Fibroblast of villous mesenchyme (primary cell): Measurements from ENCODE around the gene SMARCC2. TPM values are rescaled to one million over a fixed set of nuclear protein-coding genes. Genes with fewer than 3 reads are reported as not detected.
"Not testable (repeated sequence)": the region's sequence is repeated elsewhere in the genome, so short reads cannot be mapped to it uniquely, and the experiment has no call there.

ENCODE experiments used
- DNase-seq: peaks from one replicate; pipeline ENCODE4 v3.0.0-alpha.2; 2010; ENCODE audit warnings: low read depth
- H3K4me3 ChIP-seq: 2 replicates; pipeline ENCODE4 v1.5.1; 2011; ENCODE audit warnings: low read depth, mild to moderate bottlenecking, low read length
- CTCF ChIP-seq: IDR thresholded peaks from 2 replicates; pipeline ENCODE4 v1.5.1; 2012; ENCODE audit warnings: low read depth, mild to moderate bottlenecking, low read length; ENCODE audit not compliant: insufficient read depth
- total RNA-seq: library from RNA; depleted of rRNA; stranded (reverse); fragments of >200 nt; gene quantifications from 2 replicates; pipeline ENCODE4 v1.2.3, GENCODE V29; 2012

SMARCC2 gene
- total RNA-seq, 1 donor = 67.8 TPM

- H3K4me3 ChIP-seq = peak within 1 kb of the TSS; percentile 100
- peak; percentile 98 for DNase-seq
- no peak for TF ChIP-seq CTCF
These were observed 31.0 kb downstream of the SMARCC2 start, which contains the start of gene MYL6 for GRCh38 chr12:56158029-56158925. MYL6 (plus strand) TSS chr12:56158359; CDS start chr12:56158402, 43 bp downstream.

GRCh38 chr12:56157201-56158028 is 31.9 kb downstream of the SMARCC2 start:
- peak; percentile 89 for DNase-seq
- TF ChIP-seq CTCF = peak; percentile 74
- peak overlapping the region; percentile 100 for H3K4me3 ChIP-seq

- H3K4me3 ChIP-seq = peak overlapping the region; percentile 100
- DNase-seq = not testable (repeated sequence)
These were observed 32.7 kb downstream of the SMARCC2 start for GRCh38 chr12:56156464-56157200.

DNA sequence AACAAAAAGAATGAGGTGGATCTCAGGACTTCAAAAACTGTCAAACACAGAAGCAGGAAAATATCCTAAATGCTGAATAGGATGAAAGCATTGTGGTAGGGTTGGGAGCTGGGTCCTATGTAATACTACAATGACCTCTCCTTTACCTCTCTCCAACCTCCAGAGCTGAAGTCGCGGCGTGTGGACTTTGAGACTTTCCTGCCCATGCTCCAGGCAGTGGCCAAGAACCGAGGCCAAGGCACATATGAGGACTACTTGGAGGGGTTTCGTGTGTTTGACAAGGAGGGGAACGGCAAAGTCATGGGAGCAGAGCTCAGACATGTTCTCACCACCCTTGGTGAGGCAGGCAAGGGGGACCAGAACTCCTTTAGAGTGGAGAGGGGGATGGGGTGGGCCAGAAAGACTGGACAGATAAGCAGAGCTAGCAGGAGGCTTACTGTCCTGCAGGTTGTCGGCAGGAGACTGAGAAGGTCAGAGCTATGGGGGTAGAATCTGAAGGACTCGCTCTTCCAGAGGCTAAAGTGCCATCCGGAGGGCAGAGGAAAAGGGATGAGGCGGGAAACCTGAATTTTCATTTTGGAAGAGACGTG is 33.9 kb downstream of the SMARCC2 start:
- TF ChIP-seq CTCF = no peak
- no peak overlapping the region for H3K4me3 ChIP-seq
- no peak for DNase-seq

DNA sequence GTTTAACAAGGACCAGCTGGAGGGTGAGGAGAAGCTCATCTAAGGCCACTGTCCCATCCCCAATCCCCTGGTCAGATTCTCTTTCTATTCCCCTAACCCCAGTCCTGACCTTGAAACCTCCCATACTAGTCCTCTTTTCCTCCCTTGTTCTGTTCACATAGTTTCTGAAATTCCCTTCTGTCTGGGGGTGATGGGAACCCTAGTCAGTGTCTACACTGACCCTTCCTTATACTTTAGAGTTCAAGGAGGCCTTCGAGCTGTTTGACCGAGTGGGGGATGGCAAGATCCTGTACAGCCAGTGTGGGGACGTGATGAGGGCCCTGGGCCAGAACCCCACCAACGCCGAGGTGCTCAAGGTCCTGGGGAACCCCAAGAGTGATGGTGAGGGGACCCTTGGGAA is 34.5 kb downstream of the SMARCC2 start:
- DNase-seq = no peak
- no peak for TF ChIP-seq CTCF
- H3K4me3 ChIP-seq = no peak overlapping the region

DNA sequence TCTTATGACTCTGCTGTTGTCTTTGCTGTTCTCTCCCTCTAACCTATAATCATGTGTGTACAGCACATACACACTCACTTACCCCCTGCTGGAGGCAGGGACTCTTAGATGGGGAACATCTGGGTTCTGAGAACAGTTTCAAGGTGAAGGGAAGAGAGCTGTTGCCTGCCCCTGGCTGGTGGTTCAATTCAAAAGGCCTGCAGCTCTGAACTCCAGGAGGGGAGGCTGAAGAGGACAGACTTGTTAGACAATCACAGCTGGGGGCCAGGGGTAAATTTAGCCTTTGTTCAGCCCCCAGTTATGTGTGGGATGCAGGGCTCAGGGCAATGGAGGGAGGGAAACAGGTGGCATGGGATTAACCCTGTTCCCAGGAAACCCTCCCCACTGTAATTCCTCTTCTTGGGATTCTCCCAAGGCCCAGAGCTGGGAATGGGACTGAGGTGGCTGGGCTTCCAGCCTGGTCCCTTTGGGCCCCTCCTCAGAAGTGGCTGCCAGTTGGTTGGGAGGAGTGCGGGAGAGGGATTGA is 35.0 kb downstream of the SMARCC2 start:
- no peak for DNase-seq
- TF ChIP-seq CTCF = no peak
- H3K4me3 ChIP-seq = no peak overlapping the region
